Measurements from ENCODE around the gene CCDC107.

Gene CCDC107

GRCh38 chr9:35685506-35685905 lies 27.4 kb downstream of the CCDC107 start:
- no peak for TF ChIP-seq CTCF (IDR thresholded peaks at IDR 0.05; ENCODE audit: low read depth, low read length, missing control alignments)
- H3K4me3 ChIP-seq (ENCODE audit: low read depth, low read length), result no peak overlapping the region
- no peak for DNase-seq (ENCODE audit: low read depth)

- no peak for TF ChIP-seq CTCF (IDR thresholded peaks at IDR 0.05; ENCODE audit: low read depth, low read length, missing control alignments)
- H3K4me3 ChIP-seq (ENCODE audit: low read depth, low read length), result no peak overlapping the region
- DNase-seq (ENCODE audit: low read depth), result no peak
Measured at GRCh38 chr9:35686222-35687203, 28.4 kb downstream of the CCDC107 start.

- no peak for DNase-seq (ENCODE audit: low read depth)
- H3K4me3 ChIP-seq (ENCODE audit: low read depth, low read length), result no peak overlapping the region
- no peak for TF ChIP-seq CTCF (IDR thresholded peaks at IDR 0.05; ENCODE audit: low read depth, low read length, missing control alignments)
Measured at GRCh38 chr9:35687306-35687705, 29.2 kb downstream of the CCDC107 start.

- no peak overlapping the region for H3K4me3 ChIP-seq (ENCODE audit: low read depth, low read length)
- no peak for DNase-seq (ENCODE audit: low read depth)
- TF ChIP-seq CTCF (IDR thresholded peaks at IDR 0.05; ENCODE audit: low read depth, low read length, missing control alignments), result no peak
Measured at GRCh38 chr9:35687972-35688557, 30.0 kb downstream of the CCDC107 start.

GRCh38 chr9:35688558-35689541 lies 30.8 kb downstream of the CCDC107 start:
- H3K4me3 ChIP-seq (ENCODE audit: low read depth, low read length), result no peak overlapping the region
- no peak for DNase-seq (ENCODE audit: low read depth)
- TF ChIP-seq CTCF (IDR thresholded peaks at IDR 0.05; ENCODE audit: low read depth, low read length, missing control alignments), result no peak

- TF ChIP-seq CTCF (IDR thresholded peaks at IDR 0.05; ENCODE audit: low read depth, low read length, missing control alignments), result no peak
- no peak for DNase-seq (ENCODE audit: low read depth)
- H3K4me3 ChIP-seq (ENCODE audit: low read depth, low read length), result peak within 1 kb of the TSS; percentile 66
Measured at GRCh38 chr9:35689542-35690293, 31.6 kb downstream of the CCDC107 start, which contains the start of gene TPM2. TSS of gene TPM2 (minus strand) at chr9:35689925. CDS start at chr9:35689817, 108 bp downstream.
